Adipose tissue (tissue), 3 donors: ENCODE results near the gene WASF3. TPM values are rescaled to one million over a fixed set of nuclear protein-coding genes. Genes with fewer than 3 reads are reported as not detected.

Source experiments
- H3K27ac ChIP-seq: one replicate; pipeline ENCODE4 v1.5.1; 2013; ENCODE audit warnings: low read depth, low read length
- WGBS, 3 donors: extraction: QIAGEN DNeasy Blood & Tissue Kit; methylation state at CpG; one replicate each; pipeline ENCODE4 v1.1.7; 2013; 5-methylcytosine and 5-hydroxymethylcytosine counted together
- polyA plus RNA-seq, 3 donors: library from polyadenylated mRNA; stranded (reverse); fragments of 200-250 nt; gene quantifications; one replicate each; pipeline ENCODE4 v1.2.3, GENCODE V29; 2013
- donor health status: healthy with polysubstance abuse.
- donor health status: Bipolar disorder and iron deficiency.
- donor health status: healthy.

WASF3 gene
- polyA plus RNA-seq, 3 donors = 3.8 to 45.7 (median 17.8) TPM

DNA sequence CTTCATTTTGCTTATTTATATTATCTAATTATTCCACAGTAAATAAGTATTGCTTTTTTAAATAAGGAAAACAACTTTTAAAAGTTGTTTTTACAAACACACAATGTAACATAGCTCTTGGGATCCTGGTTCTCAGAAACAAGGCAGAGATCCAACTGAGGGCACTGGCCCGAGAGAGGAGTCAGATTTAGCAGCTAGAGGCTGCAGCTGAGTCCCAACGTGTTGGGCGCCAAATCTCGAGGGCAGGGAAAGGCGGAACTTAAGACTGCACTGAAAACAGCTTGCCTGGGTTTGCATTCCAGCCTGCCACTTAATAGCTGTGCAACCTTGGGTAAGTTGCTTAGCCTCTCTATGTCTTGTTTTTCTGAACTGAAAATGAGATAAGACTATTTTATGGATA lies 16.4 kb upstream of the WASF3 start:
- 45 to 79% (median 65%) methylated on average over 4 to 5 of the region's 5 CpGs for WGBS, 3 donors
- H3K27ac ChIP-seq = no peak overlapping the region

DNA sequence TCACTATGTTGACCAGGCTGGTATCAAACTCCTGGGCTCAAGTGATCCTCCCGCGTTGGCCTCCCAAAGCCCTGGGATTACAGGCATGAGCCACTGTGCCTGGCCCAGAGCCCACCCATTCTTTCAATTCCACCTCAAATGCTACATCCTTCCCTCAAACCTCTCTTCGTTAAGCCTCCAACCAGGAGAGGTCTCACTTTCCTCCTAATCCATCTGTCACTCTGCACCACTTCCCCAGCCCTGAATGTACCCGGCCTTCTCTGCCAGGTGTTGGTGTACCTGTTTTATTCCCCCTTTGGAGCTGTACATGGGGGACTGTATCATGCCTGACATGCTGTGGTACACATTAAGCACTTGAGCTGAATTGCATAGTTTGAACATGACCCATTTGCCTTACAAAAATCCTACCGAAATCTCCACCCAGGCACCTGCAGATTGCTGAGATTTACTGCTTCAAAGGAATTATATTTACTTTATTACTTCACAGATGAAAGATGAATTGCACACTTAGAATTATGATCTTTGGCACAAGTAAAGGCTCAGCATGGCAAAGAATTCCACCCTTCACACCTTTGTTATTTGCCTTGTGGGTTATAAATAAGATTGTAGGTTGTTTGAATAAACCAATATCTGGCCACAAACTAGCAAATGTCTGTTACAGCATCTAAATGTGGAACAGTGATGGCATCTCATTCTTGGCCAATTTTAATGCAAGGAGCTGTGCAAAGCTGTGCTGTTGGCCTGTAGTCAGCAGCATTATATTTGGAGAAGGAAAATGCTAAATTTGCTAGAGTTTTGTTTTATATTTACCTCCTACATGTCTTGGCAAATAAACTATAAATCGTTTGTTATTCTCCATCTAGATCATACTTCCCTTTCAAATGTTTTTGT lies 15.6 kb upstream of the WASF3 start:
- H3K27ac ChIP-seq = no peak overlapping the region
- 66 to 76% (median 75%) methylated on average over 6 of the region's 6 CpGs for WGBS, 3 donors

DNA sequence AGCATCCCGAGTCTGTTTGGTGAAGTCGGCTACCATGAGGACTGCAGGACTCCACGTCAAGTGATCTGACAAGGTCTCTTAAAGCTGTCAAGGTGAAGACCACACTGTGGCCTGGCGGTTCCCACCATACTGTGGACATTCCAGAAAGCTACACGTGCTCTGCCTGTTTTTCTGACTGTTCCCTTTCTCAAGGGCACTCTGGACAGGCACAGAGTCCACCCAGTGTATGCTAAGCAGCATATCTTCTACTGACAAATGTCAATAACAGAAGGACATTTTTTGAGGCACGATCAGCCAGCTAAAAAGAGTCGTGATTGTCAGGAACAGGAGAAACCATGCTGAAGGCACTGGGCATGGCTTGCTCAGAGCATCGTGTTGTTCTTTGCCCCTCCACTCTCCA lies 12.8 kb upstream of the WASF3 start:
- WGBS, 3 donors = 44 to 81% (median 74%) methylated on average over 8 of the region's 8 CpGs
- no peak overlapping the region for H3K27ac ChIP-seq

DNA sequence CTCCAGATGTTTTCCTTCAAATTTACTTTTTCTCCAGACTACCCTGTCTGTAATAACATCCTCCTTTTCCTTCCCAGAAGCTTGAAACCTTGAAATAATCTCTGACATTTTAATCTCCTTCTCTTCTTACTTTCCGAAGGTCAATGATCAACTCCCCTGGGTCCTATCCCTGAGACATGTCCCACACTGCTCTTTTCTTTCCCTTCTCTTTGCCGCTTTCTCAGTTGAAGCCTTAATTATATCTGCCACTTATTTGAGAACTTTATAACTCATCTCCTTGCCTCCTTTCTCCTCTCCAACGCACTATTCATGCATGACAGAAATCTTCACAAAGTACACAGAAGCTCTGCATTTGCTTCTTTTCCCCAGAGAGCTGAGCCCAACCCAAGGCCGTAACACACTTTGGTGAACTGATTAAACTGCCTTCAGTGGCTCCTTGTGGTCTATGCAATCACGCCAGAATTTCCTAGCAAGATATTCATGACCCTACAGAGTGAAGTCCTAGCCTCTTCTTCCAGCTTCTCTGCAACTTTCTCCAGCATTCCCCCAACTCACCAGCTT lies 9.2 kb upstream of the WASF3 start:
- H3K27ac ChIP-seq = no peak overlapping the region
- 53 to 64% (median 58%) methylated on average over 5 of the region's 5 CpGs for WGBS, 3 donors

DNA sequence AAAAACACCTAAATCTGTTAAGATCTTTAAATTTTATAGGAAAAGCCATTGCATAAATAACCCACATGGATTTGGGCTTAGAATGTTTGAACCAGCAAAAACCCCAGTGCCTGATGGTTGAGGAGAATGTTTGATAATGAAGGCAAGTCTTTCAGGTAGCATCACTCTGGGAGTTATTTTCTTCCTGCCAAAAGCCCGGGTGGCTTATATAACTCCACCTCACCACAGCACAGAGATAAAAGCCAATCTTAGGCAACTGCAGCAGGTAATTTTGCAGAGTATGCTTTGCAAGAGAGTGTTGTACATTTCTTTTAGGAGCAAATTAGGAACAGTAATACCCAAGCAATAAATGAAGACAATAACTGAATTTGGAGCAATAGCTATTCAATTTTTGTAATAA lies 7.8 kb upstream of the WASF3 start:
- H3K27ac ChIP-seq = no peak overlapping the region
- WGBS, 3 donors = 17 to 25% (median 21%) methylated on average over 1 of the region's 1 CpG

DNA sequence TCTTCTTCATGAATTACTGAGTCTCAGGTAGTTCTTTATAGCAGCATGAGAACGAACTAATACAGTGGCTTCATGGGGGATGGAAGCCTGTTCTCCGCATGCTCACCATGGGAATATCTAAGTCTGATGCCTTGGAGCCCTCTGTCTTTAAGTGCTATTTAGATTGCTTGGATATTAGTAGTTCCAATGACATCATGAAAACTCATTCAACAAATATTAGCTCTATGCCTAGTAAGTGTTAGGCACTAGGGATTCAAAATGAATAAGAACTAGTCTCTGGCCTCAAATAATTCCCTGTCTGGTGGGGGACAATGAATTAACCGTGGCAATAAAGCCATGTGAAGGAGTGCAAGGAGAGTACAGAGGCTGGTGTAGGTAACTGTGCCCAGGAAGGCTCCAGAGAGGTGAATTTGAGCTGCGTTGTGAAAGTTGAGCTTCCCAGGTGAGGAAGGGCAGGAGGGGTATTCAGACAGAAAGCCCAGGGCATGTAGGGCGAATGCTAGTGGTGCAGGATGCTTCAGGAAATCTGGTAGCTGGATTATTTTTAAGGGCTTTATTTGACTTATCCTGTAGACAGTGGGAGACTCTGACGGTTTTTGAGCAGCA lies 6.1 kb upstream of the WASF3 start:
- H3K27ac ChIP-seq = no peak overlapping the region
- WGBS, 3 donors = 65 to 79% (median 75%) methylated on average over 6 of the region's 6 CpGs

DNA sequence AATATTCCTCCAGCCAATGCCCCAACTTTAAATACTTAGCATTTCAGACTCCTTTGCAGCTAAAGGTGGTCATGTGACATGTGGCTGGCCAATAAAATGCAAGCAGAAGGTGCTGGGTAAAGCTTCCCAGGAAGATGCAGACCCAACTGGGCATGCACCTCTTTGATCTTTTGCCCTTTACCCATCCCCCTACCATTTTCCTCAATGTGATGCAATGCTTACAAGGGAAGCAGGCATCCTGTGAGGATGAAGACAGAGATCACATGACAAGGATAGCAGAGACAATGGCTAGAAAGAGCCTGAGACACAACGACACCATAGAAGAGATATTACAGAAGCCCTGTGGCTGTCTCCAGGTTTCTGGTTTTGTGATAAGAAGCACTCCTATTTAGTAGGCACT lies 2.1 kb upstream of the WASF3 start:
- H3K27ac ChIP-seq = no peak overlapping the region
- WGBS, 3 donors = 68 to 73% (median 69%) methylated on average over 1 of the region's 1 CpG

DNA sequence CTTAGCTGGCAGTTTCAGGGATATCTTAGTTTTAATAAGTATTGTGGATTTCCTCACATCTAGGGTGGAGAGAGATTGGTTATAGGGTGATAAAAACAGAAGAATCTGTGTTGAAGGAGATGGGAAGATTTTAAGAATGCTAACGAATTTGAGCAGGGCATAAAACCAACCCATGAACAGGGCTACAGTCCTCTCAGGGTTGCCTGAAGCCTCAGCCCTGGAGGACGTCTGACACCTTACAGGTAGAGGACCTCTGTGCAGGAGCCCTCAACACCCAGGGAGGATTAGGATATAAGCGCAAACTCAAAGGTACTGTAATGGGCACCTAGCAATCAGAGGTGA lies 461 bp upstream of the WASF3 start:
- WGBS, 3 donors = 0 to 2% (median 0%) methylated on average over 3 of the region's 3 CpGs
- no peak overlapping the region for H3K27ac ChIP-seq

DNA sequence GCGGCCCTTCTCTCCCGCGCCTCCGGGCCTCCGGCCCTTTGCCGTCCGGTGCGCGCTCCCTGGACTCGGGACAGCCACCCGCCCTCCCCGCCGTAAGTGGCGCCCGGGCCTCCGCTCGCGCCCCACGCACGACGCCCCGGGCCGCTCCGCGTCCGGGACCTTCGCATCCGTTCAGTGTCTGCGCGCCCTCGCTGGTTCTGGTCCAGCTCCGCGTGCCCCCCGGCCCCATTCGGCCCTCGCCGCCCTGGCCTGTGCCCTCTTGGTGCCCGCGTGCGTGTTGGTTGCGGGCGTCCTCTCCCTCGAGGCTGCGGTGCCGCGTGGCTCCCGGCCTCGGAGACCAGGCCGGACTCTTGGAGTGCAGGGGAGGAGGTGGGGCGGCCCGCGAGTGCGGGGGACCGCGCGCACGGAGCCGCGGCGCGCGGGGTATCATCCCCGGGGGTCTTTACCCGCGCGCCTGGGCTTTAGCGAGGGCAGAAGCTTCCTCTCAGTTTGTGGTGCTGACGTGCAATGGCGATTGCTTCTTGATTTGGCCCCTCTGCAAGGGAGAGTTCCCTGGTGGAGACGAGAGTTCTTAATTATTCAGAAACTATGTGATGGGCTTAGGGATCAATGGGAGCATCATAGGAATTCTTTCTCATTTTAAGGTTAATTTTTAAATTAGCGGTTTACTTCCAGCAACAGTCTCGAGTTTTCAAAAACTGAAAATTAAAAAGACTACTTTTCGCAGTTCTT lies 757 bp downstream of the WASF3 start:
- WGBS, 3 donors = 2 to 3% (median 2%) methylated on average over 70 to 73 of the region's 73 CpGs
- H3K27ac ChIP-seq = no peak overlapping the region

DNA sequence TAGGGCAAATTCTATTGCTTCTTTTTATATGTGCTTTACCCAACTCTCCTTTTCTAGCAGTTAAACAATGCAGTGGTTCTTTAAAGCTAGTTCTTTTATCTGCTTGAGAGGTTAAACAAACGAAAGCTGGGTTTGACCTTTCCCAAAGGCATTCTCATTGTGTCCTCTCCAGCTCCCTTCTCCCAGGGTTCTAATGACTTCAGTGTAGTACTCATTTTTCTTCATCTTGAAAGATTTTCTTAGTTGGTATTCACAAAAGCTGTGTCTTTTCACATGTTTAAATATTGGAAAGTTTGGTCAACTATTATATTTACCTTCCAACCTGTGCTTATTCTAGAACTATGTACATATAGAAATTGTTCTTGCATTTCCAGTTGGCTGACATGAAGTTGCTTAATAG lies 1.5 kb downstream of the WASF3 start:
- no peak overlapping the region for H3K27ac ChIP-seq
- 8 to 43% (median 21%) methylated on average over 1 of the region's 1 CpG for WGBS, 3 donors

DNA sequence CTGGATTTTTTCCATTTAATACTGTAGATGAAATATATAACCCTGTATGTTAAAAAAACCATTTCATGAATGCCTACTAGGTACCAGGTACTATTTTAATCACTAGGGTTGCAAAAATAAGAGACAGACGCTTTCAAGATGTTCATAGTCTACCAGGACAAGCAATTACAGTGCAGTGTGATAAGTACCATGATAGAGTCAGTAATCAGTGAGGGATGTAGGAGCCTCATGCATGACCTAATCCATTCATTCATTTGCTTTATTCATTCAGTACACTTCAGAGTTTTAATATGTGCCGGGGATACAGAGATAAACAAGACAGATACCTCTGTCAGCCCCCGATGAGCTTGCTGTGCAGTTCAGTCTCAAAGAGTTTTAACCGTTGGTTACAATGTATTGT lies 3.0 kb downstream of the WASF3 start:
- H3K27ac ChIP-seq = no peak overlapping the region
- WGBS, 3 donors = 90 to 92% (median 90%) methylated on average over 4 of the region's 4 CpGs

DNA sequence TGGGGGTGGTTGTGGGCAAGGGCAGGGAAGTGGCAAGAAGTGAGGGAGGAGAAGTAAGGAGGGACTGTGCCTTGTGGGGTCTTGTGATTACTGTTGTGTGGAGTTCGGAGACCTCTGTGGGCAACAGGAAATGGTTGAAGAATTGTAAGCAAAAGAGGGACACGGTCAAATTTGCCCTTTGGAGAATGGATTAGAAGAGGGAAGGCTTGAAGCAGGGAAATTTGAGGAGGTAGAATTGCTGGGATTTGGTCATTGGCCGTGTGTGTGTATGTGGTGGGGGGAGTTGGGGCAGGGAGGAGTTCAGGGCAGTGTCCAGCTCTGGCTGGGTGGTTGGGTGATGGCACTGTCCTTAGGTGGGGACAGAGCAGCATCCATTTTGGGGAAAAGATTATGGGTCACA lies 3.6 kb downstream of the WASF3 start:
- 66 to 69% (median 66%) methylated on average over 3 of the region's 3 CpGs for WGBS, 3 donors
- no peak overlapping the region for H3K27ac ChIP-seq

DNA sequence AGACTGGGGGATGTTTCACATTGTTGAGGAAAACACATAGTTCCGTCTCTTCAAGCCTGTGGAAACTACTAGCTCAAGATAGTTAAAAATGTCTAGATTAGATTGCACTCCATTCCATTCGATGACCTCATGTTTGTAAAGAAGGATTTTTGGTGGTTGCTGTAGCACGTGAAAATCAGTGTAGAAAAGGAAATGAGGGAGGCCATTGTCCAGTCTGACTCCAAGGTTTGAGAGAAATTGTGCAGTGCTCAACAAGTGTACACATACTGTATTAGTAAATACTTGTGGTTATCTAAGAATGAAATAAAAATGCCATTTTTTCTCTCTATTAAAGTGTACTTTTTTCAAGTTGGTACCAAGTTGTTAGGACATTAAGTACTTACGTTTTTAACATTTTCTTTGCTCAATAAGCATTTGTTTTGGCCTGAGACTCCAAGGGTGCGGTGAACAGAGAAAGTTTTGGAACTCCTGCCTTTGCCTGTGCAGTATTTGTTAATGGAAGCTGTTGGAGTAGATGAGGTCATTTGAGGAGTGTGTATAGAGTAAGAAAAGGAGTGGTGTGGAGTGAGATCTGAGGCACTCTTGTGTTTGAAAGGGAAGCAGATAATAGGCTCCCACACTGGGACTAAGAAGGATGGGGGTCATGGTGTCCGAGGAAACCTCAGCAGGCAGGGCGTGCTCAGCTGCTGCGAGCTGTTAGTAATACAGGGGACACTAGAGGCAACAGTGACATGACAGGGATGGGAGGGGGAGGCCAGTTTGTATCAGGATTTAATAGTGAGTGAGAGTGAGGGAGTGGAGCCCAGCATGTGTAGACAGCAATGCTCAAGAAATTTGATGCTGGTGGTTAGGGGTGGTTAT lies 4.4 kb downstream of the WASF3 start:
- H3K27ac ChIP-seq = no peak overlapping the region
- 57 to 63% (median 58%) methylated on average over 8 of the region's 8 CpGs for WGBS, 3 donors

DNA sequence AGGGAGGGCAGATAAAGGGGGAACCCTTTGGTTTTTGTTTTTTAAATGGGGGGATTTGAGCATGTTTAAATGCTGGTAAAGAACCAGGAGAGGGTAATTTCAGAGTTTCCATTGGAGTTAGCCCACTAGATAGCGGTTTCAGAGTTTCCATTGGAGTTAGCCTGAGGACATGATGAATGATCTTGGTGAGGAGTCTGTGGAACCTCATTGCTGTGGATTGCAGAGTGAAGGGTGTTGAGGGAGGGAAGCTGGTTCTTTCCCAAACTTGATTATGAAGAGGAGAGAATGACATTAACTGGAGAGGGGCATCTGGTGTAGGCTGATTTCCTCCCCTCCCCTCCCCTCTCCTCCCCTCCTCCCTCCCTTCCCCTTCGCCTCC lies 5.0 kb downstream of the WASF3 start:
- 71 to 88% (median 76%) methylated on average over 1 to 2 of the region's 2 CpGs for WGBS, 3 donors

DNA sequence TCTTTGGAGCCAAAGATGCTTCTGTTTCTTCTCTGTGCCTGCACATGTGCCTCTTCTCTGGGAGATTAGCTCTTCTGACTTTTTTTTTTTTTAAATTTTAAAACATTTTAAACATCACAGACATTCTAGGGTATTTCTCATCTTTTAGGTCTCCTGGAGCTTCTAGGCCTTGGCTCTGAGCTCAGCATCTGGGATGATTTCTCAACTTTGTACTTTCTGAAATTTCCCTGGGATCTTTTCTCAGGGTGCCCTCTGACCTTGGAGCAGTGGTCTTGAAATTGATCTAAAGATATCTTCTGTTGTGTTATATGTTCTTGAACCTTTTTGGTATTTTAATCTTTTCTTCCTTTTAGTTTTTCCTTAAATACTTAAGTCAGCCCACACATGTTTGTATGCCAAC lies 6.2 kb downstream of the WASF3 start:
- H3K27ac ChIP-seq = no peak overlapping the region

More for the DNA sequence above, 5.0 kb downstream of the WASF3 start:
- no peak overlapping the region for H3K27ac ChIP-seq

DNA sequence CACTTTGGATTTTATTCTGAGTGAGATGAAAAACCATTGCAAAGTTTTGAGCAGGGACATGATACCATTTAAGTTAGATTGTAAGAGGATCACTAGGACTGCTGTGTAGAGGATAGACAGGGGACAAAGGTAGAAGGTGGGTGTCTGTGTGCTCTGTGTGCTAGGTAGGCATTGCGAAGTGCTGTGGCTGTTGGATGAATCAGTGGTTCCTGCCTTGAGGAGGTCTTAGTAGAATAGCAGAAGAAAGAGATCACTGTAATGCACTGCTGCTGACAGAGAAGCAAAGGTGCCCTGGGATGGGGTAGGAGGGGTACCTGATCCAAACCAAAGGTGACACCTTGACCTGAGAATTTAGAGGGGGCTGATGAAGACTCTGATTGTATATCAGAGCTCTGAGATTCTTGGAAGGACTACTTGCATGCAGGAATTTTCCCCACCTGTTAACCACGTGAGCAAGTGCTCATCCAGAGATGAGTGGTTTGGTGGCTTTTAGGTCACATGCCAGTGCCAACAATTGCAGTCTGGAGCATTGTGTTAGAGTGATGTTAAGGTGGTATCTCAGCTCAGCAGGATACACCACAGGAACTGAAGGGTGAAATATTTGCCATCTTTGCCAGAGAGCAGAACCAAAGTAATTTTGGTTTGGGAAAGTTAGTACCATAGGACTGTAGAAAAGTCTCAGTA lies 10.8 kb downstream of the WASF3 start:
- H3K27ac ChIP-seq = no peak overlapping the region
- 79 to 89% (median 82%) methylated on average over 2 of the region's 2 CpGs for WGBS, 3 donors

DNA sequence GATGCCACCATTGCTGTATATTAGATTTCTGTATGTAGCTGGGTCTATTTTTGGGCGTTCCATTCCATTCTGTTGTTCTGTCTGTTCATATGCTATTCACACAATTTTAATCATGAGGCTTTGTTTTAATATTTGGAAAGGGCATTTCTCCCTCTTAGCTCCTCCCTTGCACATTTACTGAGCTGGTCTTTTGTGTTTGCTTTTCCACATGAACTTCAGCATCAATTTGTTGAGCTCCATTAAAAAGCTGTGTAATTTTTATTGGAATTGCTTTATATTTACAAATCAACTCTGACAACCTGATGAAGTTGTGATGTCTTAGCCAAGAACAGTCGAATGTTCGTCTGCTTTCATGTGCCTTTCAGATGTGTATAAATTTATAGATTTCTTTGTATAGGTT lies 14.0 kb downstream of the WASF3 start:
- H3K27ac ChIP-seq = no peak overlapping the region
- WGBS, 3 donors = 70 to 82% (median 81%) methylated on average over 3 of the region's 3 CpGs

DNA sequence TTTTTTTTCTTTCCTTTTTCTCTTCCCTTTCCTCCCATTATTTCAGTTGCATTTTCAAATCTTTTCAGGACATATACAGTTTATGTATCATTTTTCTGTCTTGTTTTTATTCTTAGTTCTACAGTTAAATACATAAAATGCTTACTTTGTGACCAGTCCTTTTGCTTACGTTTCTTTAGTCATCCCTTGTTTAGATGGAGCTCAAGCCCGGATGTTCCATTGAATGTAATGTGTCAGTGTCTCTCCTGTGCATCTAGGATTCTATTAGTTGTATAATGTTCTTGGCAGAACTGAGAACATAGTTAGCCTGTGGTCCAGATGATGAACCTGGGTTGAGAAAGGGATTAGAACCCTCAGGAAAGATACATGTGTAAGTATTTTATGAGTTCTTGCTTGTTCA lies 17.8 kb downstream of the WASF3 start:
- WGBS, 3 donors = 93 to 95% (median 93%) methylated on average over 2 of the region's 2 CpGs
- no peak overlapping the region for H3K27ac ChIP-seq
